ENCODE data around the gene TTYH3. TPM values are rescaled to one million over a fixed set of nuclear protein-coding genes. Genes with fewer than 3 reads are reported as not detected.

TTYH3 gene
- total RNA-seq, 2 donors from 2014 or later: 11.2 to 32.0 TPM

GRCh38 chr7:2655870-2656614, 24.3 kb downstream of the TTYH3 start:
- no peaks in the 10 kb centered on the region for H3K36me3 ChIP-seq (replicated peaks in 1 of 2; ENCODE audit: insufficient read depth in 1 of 2, low read depth in 2 of 2)
- H3K9me3 ChIP-seq: no peaks in the 10 kb centered on the region
- WGBS, 2 donors: 93 to 95% methylated on average over 13 to 26 of the region's 29 CpGs
- no peak for ATAC-seq
- intact Hi-C loops (cut with DNase I): no loop called here
- TF ChIP-seq CTCF (IDR thresholded peaks at IDR 0.05): no peak
- no peak for TF ChIP-seq POLR2A (IDR thresholded peaks at IDR 0.05)
- no peak overlapping the region for H3K27ac ChIP-seq
- H3K4me1 ChIP-seq: no peaks in the 10 kb centered on the region
- H3K27me3 ChIP-seq: no peaks in the 10 kb centered on the region
- no peak overlapping the region for H3K4me3 ChIP-seq
- no peak for DNase-seq

GRCh38 chr7:2657208-2657607, 25.4 kb downstream of the TTYH3 start:
- Histone ChIP-seq H3K4me1 (no peaks in the 10 kb centered on the region), H3K27ac (no peak overlapping the region), H3K4me3 (no peak overlapping the region), H3K27me3 (no peaks in the 10 kb centered on the region), H3K9me3 (no peaks in the 10 kb centered on the region), H3K36me3 (replicated peaks in 1 of 2; ENCODE audit: insufficient read depth in 1 of 2, low read depth in 2 of 2) (no peaks in the 10 kb centered on the region)
- DNase-seq: no peak
- intact Hi-C loops (cut with DNase I): no loop called here
- WGBS, 2 donors: 85 to 91% methylated on average over 2 of the region's 2 CpGs
- no peak for ATAC-seq
- TF ChIP-seq POLR2A (IDR thresholded peaks at IDR 0.05) (no peak), CTCF (IDR thresholded peaks at IDR 0.05) (no peak)

- no peak overlapping the region for H3K4me3 ChIP-seq
- no peak for ATAC-seq
- H3K36me3 ChIP-seq (replicated peaks in 1 of 2; ENCODE audit: insufficient read depth in 1 of 2, low read depth in 2 of 2): no peaks in the 10 kb centered on the region
- no peak overlapping the region for H3K27ac ChIP-seq
- H3K9me3 ChIP-seq: no peaks in the 10 kb centered on the region
- no peak for DNase-seq
- intact Hi-C loops (cut with DNase I): no loop called here
- 93 to 94% methylated on average over 11 to 30 of the region's 33 CpGs for WGBS, 2 donors
- H3K27me3 ChIP-seq: no peaks in the 10 kb centered on the region
- H3K4me1 ChIP-seq: no peaks in the 10 kb centered on the region
- no peak for TF ChIP-seq POLR2A (IDR thresholded peaks at IDR 0.05)
- TF ChIP-seq CTCF (IDR thresholded peaks at IDR 0.05): no peak
Measured at GRCh38 chr7:2657920-2658671, 26.3 kb downstream of the TTYH3 start.

- Histone ChIP-seq H3K27ac (no peak overlapping the region), H3K4me1 (no peaks in the 10 kb centered on the region), H3K36me3 (replicated peaks in 1 of 2; ENCODE audit: insufficient read depth in 1 of 2, low read depth in 2 of 2) (no peaks in the 10 kb centered on the region), H3K4me3 (no peak overlapping the region), H3K27me3 (no peaks in the 10 kb centered on the region), H3K9me3 (no peaks in the 10 kb centered on the region)
- intact Hi-C loops (cut with DNase I): no loop called here
- no peak for ATAC-seq
- 93% methylated on average over 15 of the region's 15 CpGs; no CpG with 5 or more reads in 1 of the 2 donors for WGBS, 2 donors
- no peak for DNase-seq
- TF ChIP-seq POLR2A (IDR thresholded peaks at IDR 0.05) (no peak), CTCF (IDR thresholded peaks at IDR 0.05) (no peak)
Measured at GRCh38 chr7:2658941-2659340, 27.2 kb downstream of the TTYH3 start.
